BJ (cell line): ENCODE measurements around the gene ACSS1. TPM values are rescaled to one million over a fixed set of nuclear protein-coding genes. Genes with fewer than 3 reads are reported as not detected.

Source experiments
- CTCF ChIA-PET: fragments of 350-600 bp; formaldehyde crosslinking; extraction: SDS; loops from one replicate; lab custom pipeline; 2021; ENCODE audit warnings: antibody characterized with exemption, inconsistent platforms; lab: Yijun Ruan, JAX
- POLR2A ChIA-PET: fragments of 300-600 bp; sonication (Branson Sonifier 250); formaldehyde crosslinking; extraction: SDS; loops from one replicate; lab custom pipeline; 2021; ENCODE audit warnings: antibody characterized with exemption; lab: Charles Lee
- DNase-seq: peaks from one replicate; pipeline ENCODE4 v3.0.0-alpha.2; 2011; ENCODE audit warnings: low read depth
- H3K27me3 ChIP-seq: 2 replicates; pipeline ENCODE4 v1.6.0; 2011; ENCODE audit warnings: low read length; ENCODE audit not compliant: control insufficient read depth, insufficient read depth
- H3K36me3 ChIP-seq: 2 replicates; pipeline ENCODE4 v1.5.1; 2011; ENCODE audit warnings: low read length; ENCODE audit not compliant: control insufficient read depth, insufficient read depth
- H3K4me3 ChIP-seq: 2 replicates; pipeline ENCODE4 v1.5.1; 2011; ENCODE audit warnings: low read depth, mild to moderate bottlenecking, control low read depth, low read length
- CTCF ChIP-seq: IDR thresholded peaks from 2 replicates; pipeline ENCODE4 v1.5.1; 2011; ENCODE audit warnings: low read depth, mild to moderate bottlenecking, control low read depth, inconsistent platforms, low read length, moderate library complexity; ENCODE audit not compliant: insufficient read depth
- polyA plus RNA-seq: library from polyadenylated mRNA; depleted of rRNA; stranded (reverse); fragments of >200 nt; gene quantifications from 2 replicates; pipeline ENCODE4 v1.2.3, GENCODE V29; 2011

Gene ACSS1
- polyA plus RNA-seq, 1 experiment: 6.3 TPM

GRCh38 chr20:25021336-25021735 is 36.6 kb downstream of the ACSS1 start:
- no peak overlapping the region for H3K4me3 ChIP-seq
- ChIA-PET CTCF (interaction anchor here (0.6 to 1.0 kb wide), 2 partner anchors 11 to 17 kb away, joined by 3 to 4 read pairs; no protein-coding TSS in a partner anchor), POLR2A (no interaction called here)
- DNase-seq: no peak
- H3K36me3 ChIP-seq: no peaks in the 10 kb centered on the region
- TF ChIP-seq CTCF: no peak
- H3K27me3 ChIP-seq: no peaks in the 10 kb centered on the region

- CTCF ChIA-PET: interaction anchor here (1.0 kb wide), 1 partner anchor 11 kb away, joined by 4 read pairs; no protein-coding TSS in a partner anchor
- no peak for DNase-seq
- H3K4me3 ChIP-seq: no peak overlapping the region
- POLR2A ChIA-PET: no interaction called here
- no peaks in the 10 kb centered on the region for H3K27me3 ChIP-seq
- TF ChIP-seq CTCF: no peak
- H3K36me3 ChIP-seq: no peaks in the 10 kb centered on the region
These were observed 37.0 kb downstream of the ACSS1 start for GRCh38 chr20:25020901-25021301.

- no peak overlapping the region for H3K4me3 ChIP-seq
- ChIA-PET CTCF (interaction anchor here (1.0 to 1.1 kb wide), 2 partner anchors 12 to 25 kb away, joined by 3 to 4 read pairs; no protein-coding TSS in a partner anchor), POLR2A (no interaction called here)
- no peaks in the 10 kb centered on the region for H3K36me3 ChIP-seq
- H3K27me3 ChIP-seq: no peaks in the 10 kb centered on the region
- DNase-seq: no peak
- TF ChIP-seq CTCF: no peak
These were observed 37.6 kb downstream of the ACSS1 start for GRCh38 chr20:25020345-25020744.

- Histone ChIP-seq H3K4me3 (no peak overlapping the region), H3K36me3 (no peaks in the 10 kb centered on the region; the same call in 1 of the 2 replicates), H3K27me3 (no peaks in the 10 kb centered on the region)
- no peak for TF ChIP-seq CTCF
- POLR2A ChIA-PET: no interaction called here
- DNase-seq: no peak
- CTCF ChIA-PET: interaction anchor here (1.0 to 1.1 kb wide), 2 partner anchors 14 to 24 kb away, joined by 3 read pairs; no protein-coding TSS in a partner anchor
These were observed 38.4 kb downstream of the ACSS1 start for GRCh38 chr20:25019381-25020155.

- TF ChIP-seq CTCF: no peak
- no peak overlapping the region for H3K4me3 ChIP-seq
- H3K36me3 ChIP-seq: no peaks in the 10 kb centered on the region; the same call in 1 of the 2 replicates
- no peaks in the 10 kb centered on the region for H3K27me3 ChIP-seq
- ChIA-PET CTCF (no interaction called here), POLR2A (no interaction called here)
- no peak for DNase-seq
These were observed 39.1 kb downstream of the ACSS1 start for GRCh38 chr20:25018841-25019240.
